Keratinocyte (primary cell): ENCODE measurements around the gene S1PR2. TPM values are rescaled to one million over a fixed set of nuclear protein-coding genes. Genes with fewer than 3 reads are reported as not detected.

Experiments
- DNase-seq: peaks from one replicate; pipeline ENCODE4 v3.0.0-alpha.2; 2011; ENCODE audit warnings: low read depth, missing footprints, low spot score
- FAIRE-seq: peaks from 2 replicates; lab custom pipeline; 2011; peaks lifted over from hg19 to GRCh38; lab: Jason Lieb, UNC
- H2AFZ ChIP-seq: 2 replicates; pipeline ENCODE4 v1.6.0; 2012; ENCODE audit warnings: low read length, control low read depth, inconsistent platforms; ENCODE audit not compliant: control insufficient read depth
- H3K27ac ChIP-seq: 2 replicates; pipeline ENCODE4 v1.5.1; 2011; ENCODE audit warnings: low read length; ENCODE audit not compliant: control insufficient read depth, insufficient read depth
- H3K27me3 ChIP-seq: 3 replicates; pipeline ENCODE4 v1.6.0; 2011; ENCODE audit warnings: low read length; ENCODE audit not compliant: control insufficient read depth, insufficient read depth; ENCODE audit errors: extremely low read depth
- H3K36me3 ChIP-seq, 2 experiments: 2 replicates in 1 of 2; 3 replicates in 1 of 2; pipeline ENCODE4 v1.5.1; 2011; ENCODE audit warnings: low read length in 2 of 2, mild to moderate bottlenecking in 1 of 2; ENCODE audit not compliant: control insufficient read depth in 2 of 2, insufficient read depth in 2 of 2; ENCODE audit errors: extremely low read depth in 1 of 2
- H3K4me1 ChIP-seq: 3 replicates; pipeline ENCODE4 v1.5.1; 2011; ENCODE audit warnings: low read length; ENCODE audit not compliant: control insufficient read depth, insufficient read depth; ENCODE audit errors: extremely low read depth
- H3K4me2 ChIP-seq: 3 replicates; pipeline ENCODE4 v1.6.0; 2011; ENCODE audit warnings: low read depth, low read length; ENCODE audit not compliant: control insufficient read depth, insufficient read depth; ENCODE audit errors: extremely low read depth
- H3K4me3 ChIP-seq, 3 experiments: fragments of 200-600 bp in 1 of 3; sonication (generic) in 1 of 3; 2 replicates in 2 of 3; 3 replicates in 1 of 3; pipeline ENCODE4 v1.5.1; 2011 to 2016; ENCODE audit warnings: low read length in 3 of 3, mild to moderate bottlenecking in 3 of 3, control low read depth in 2 of 3, inconsistent platforms in 1 of 3, low read depth in 1 of 3, mixed read lengths in 1 of 3, mixed run types in 1 of 3, moderate library complexity in 1 of 3; ENCODE audit not compliant: control insufficient read depth in 2 of 3, insufficient read depth in 2 of 3; ENCODE audit errors: extremely low read depth in 1 of 3
- H3K79me2 ChIP-seq: 2 replicates; pipeline ENCODE4 v1.6.0; 2012; ENCODE audit warnings: low read length; ENCODE audit not compliant: control insufficient read depth, insufficient read depth
- H3K9ac ChIP-seq: 3 replicates; pipeline ENCODE4 v1.6.0; 2011; ENCODE audit warnings: low read length; ENCODE audit not compliant: control insufficient read depth, insufficient read depth; ENCODE audit errors: extremely low read depth
- H3K9me1 ChIP-seq: 3 replicates; pipeline ENCODE4 v1.6.0; 2011; ENCODE audit warnings: low read length; ENCODE audit not compliant: control insufficient read depth, insufficient read depth; ENCODE audit errors: extremely low read depth
- H3K9me3 ChIP-seq: 2 replicates; pipeline ENCODE4 v1.5.1; 2012; ENCODE audit warnings: low read depth, low read length; ENCODE audit not compliant: control insufficient read depth
- H4K20me1 ChIP-seq: 3 replicates; pipeline ENCODE4 v1.6.0; 2011; ENCODE audit warnings: low read length; ENCODE audit not compliant: control insufficient read depth, insufficient read depth; ENCODE audit errors: extremely low read depth
- CTCF ChIP-seq, 3 experiments: IDR thresholded peaks in 1 of 3; conservative IDR thresholded peaks in 1 of 3; optimal IDR thresholded peaks in 1 of 3; 2 replicates in 2 of 3; 3 replicates in 1 of 3; pipeline versions ENCODE3 to v1.5.1; 2011; ENCODE audit warnings: low read length in 3 of 3, mild to moderate bottlenecking in 3 of 3, moderate library complexity in 2 of 3, control low read depth in 1 of 3, inconsistent platforms in 1 of 3; ENCODE audit not compliant: insufficient read depth in 2 of 3; ENCODE audit errors: extremely low read depth in 1 of 3
- EZH2 ChIP-seq: IDR thresholded peaks from one replicate; pipeline ENCODE4 v1.6.1; 2012; ENCODE audit warnings: inconsistent platforms, mild to moderate bottlenecking, low read length, moderate library complexity
- dilution Hi-C: fragments of 300-500 bp; cut with MboI; formaldehyde crosslinking; loops from one replicate; pipeline ENCODE4 v1.7.0; 2020; ENCODE audit warnings: low sequenced_read_pairs; ENCODE audit not compliant: extremely low pct_ligation_motif_present
- polyA plus RNA-seq, 5 experiments: library from polyadenylated mRNA; depleted of rRNA in 3 of 5; stranded (reverse) in 3 of 5; stranded (forward) in 1 of 5; unstranded in 1 of 5; fragments of >200 nt; gene quantifications; 1 replicate in 1 of 5; 2 replicates in 3 of 5; 3 replicates in 1 of 5; pipeline versions ENCODE4 v1.2.1 to v1.2.3, GENCODE V29; 2011 to 2012; ENCODE audit warnings: missing spikeins in 2 of 5, low read depth in 1 of 5, low replicate concordance in 1 of 5

S1PR2 gene
- polyA plus RNA-seq, 1 donor (not counting 4 experiments of a cell fraction or from before 2014, with no cell fraction given): 1.6 TPM

- H3K9ac ChIP-seq: no peak overlapping the region
- DNase-seq (no peak), FAIRE-seq (no peak)
- no peak overlapping the region for H3K4me3 ChIP-seq
- no peaks in the 10 kb centered on the region for H3K9me3 ChIP-seq
- dilution Hi-C loops: no loop called here
- H3K4me2 ChIP-seq: no peak overlapping the region
- no peaks in the 10 kb centered on the region for H3K9me1 ChIP-seq
- no peaks in the 10 kb centered on the region for H4K20me1 ChIP-seq
- no peaks in the 10 kb centered on the region for H3K27me3 ChIP-seq
- TF ChIP-seq EZH2: no peak
- TF ChIP-seq CTCF (optimal IDR thresholded peaks at IDR 0.05 in 1 of 3, IDR thresholded peaks at IDR 0.05 in 1 of 3, conservative IDR thresholded peaks at IDR 0.05 in 1 of 3; ENCODE audit: extremely low read depth in 1 of 3, insufficient read depth in 2 of 3, low read length in 3 of 3): no peak
- H3K4me1 ChIP-seq: peaks cover 23% of the 10 kb centered on the region
- peaks cover 6% of the 10 kb centered on the region for H3K79me2 ChIP-seq
- peaks cover 26 to 29% of the 10 kb centered on the region in 2 experiments for H3K36me3 ChIP-seq
- H2AFZ ChIP-seq: no peak overlapping the region
- H3K27ac ChIP-seq: no peak overlapping the region
These were observed 27.1 kb upstream of the S1PR2 start for GRCh38 chr19:10258080-10258710.

- no peak for DNase-seq
- H3K9me3 ChIP-seq: no peaks in the 10 kb centered on the region
- H3K4me3 ChIP-seq: no peak overlapping the region
- peaks cover 26 to 29% of the 10 kb centered on the region in 2 experiments for H3K36me3 ChIP-seq
- no peaks in the 10 kb centered on the region for H4K20me1 ChIP-seq
- H3K4me2 ChIP-seq: no peak overlapping the region
- H3K27me3 ChIP-seq: no peaks in the 10 kb centered on the region
- H3K79me2 ChIP-seq: peaks cover 16% of the 10 kb centered on the region
- TF ChIP-seq CTCF (optimal IDR thresholded peaks at IDR 0.05 in 1 of 3, IDR thresholded peaks at IDR 0.05 in 1 of 3, conservative IDR thresholded peaks at IDR 0.05 in 1 of 3; ENCODE audit: extremely low read depth in 1 of 3, insufficient read depth in 2 of 3, low read length in 3 of 3) (no peak), EZH2 (no peak)
- no peak overlapping the region for H3K9ac ChIP-seq
- dilution Hi-C loops: no loop called here
- H2AFZ ChIP-seq: no peak overlapping the region
- no peak overlapping the region for H3K27ac ChIP-seq
- no peaks in the 10 kb centered on the region for H3K9me1 ChIP-seq
- FAIRE-seq: no peak
- H3K4me1 ChIP-seq: peaks cover 27% of the 10 kb centered on the region
These were observed 26.0 kb upstream of the S1PR2 start for GRCh38 chr19:10256970-10257615.
